ENCODE data around the gene MAGEA9.

Gene MAGEA9

GRCh38 chrX:149818652-149819051 lies 36.9 kb downstream of the MAGEA9 start:
- H3K4me3 ChIP-seq (replicated peaks; ENCODE audit: insufficient read depth, low read length), result no peak overlapping the region
- H3K27me3 ChIP-seq (ENCODE audit: insufficient read depth, poor library complexity, severe bottlenecking), result no peaks in the 10 kb centered on the region
- no peak for DNase-seq (ENCODE audit: low read depth in 1 of 2, low spot score in 1 of 2)
- no peak overlapping the region for H3K27ac ChIP-seq (replicated peaks)
- TF ChIP-seq, protein P1, sequence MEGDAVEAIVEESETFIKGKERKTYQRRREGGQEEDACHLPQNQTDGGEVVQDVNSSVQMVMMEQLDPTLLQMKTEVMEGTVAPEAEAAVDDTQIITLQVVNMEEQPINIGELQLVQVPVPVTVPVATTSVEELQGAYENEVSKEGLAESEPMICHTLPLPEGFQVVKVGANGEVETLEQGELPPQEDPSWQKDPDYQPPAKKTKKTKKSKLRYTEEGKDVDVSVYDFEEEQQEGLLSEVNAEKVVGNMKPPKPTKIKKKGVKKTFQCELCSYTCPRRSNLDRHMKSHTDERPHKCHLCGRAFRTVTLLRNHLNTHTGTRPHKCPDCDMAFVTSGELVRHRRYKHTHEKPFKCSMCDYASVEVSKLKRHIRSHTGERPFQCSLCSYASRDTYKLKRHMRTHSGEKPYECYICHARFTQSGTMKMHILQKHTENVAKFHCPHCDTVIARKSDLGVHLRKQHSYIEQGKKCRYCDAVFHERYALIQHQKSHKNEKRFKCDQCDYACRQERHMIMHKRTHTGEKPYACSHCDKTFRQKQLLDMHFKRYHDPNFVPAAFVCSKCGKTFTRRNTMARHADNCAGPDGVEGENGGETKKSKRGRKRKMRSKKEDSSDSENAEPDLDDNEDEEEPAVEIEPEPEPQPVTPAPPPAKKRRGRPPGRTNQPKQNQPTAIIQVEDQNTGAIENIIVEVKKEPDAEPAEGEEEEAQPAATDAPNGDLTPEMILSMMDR (IDR thresholded peaks at IDR 0.05; ENCODE audit: insufficient read depth, low read length), result no peak
- TF ChIP-seq SPI1 (IDR thresholded peaks at IDR 0.05; ENCODE audit: borderline replicate concordance, low read depth) (no peak), POLR2AphosphoS5 (IDR thresholded peaks at IDR 0.05; ENCODE audit: low read depth) (no peak)

DNA sequence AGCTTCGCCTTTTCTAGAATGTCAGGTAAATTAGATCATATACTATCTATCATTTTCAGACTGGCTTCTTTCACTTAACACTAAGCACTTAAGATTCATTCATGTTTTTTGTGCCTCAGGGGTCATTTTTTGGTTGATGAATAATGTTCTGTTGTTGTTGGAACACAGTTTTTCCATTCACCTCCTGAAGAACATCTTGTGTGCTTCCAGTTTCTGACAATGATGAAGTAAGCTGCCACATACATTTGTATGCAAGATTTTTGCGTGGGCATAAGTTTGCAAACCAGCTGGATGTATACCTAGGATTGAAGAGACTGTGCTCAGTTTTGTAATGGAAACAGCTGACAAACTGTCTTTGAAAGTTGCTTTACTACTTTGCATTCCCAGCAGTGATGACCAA lies 37.6 kb downstream of the MAGEA9 start:
- H3K27me3 ChIP-seq (ENCODE audit: insufficient read depth, poor library complexity, severe bottlenecking), result no peaks in the 10 kb centered on the region
- DNase-seq (ENCODE audit: low read depth in 1 of 2, low spot score in 1 of 2), result no peak
- no peak overlapping the region for H3K4me3 ChIP-seq (replicated peaks; ENCODE audit: insufficient read depth, low read length)
- TF ChIP-seq SPI1 (IDR thresholded peaks at IDR 0.05; ENCODE audit: borderline replicate concordance, low read depth) (no peak), GABPA (IDR thresholded peaks at IDR 0.05; ENCODE audit: low read depth) (no peak), REST (IDR thresholded peaks at IDR 0.05; ENCODE audit: insufficient replicate concordance, low read depth) (no peak), POLR2AphosphoS5 (IDR thresholded peaks at IDR 0.05; ENCODE audit: low read depth) (no peak)
- TF ChIP-seq, protein P1 (IDR thresholded peaks at IDR 0.05; ENCODE audit: insufficient read depth, low read length), result no peak
- H3K27ac ChIP-seq (replicated peaks), result no peak overlapping the region

GRCh38 chrX:149825424-149825823 lies 43.7 kb downstream of the MAGEA9 start:
- no peak overlapping the region for H3K27ac ChIP-seq (replicated peaks)
- peak in 1 of 2 experiments; percentile 5 for DNase-seq (ENCODE audit: low read depth in 1 of 2, low spot score in 1 of 2)
- no peaks in the 10 kb centered on the region for H3K27me3 ChIP-seq (ENCODE audit: insufficient read depth, poor library complexity, severe bottlenecking)
- no peak overlapping the region for H3K4me3 ChIP-seq (replicated peaks; ENCODE audit: insufficient read depth, low read length)
- TF ChIP-seq POLR2AphosphoS5 (IDR thresholded peaks at IDR 0.05; ENCODE audit: low read depth) (no peak), REST (IDR thresholded peaks at IDR 0.05; ENCODE audit: insufficient replicate concordance, low read depth) (no peak), SPI1 (IDR thresholded peaks at IDR 0.05; ENCODE audit: borderline replicate concordance, low read depth) (no peak)
- TF ChIP-seq, protein P1 (IDR thresholded peaks at IDR 0.05; ENCODE audit: insufficient read depth, low read length), result no peak

GRCh38 chrX:149827254-149827653 lies 45.5 kb downstream of the MAGEA9 start:
- DNase-seq (ENCODE audit: low read depth in 1 of 2, low spot score in 1 of 2), result no peak
- peak; percentile 36 for TF ChIP-seq SPI1 (IDR thresholded peaks at IDR 0.05; ENCODE audit: borderline replicate concordance, low read depth)
- no peak for TF ChIP-seq POLR2AphosphoS5 (IDR thresholded peaks at IDR 0.05; ENCODE audit: low read depth)
- Histone ChIP-seq H3K27ac (replicated peaks) (no peak overlapping the region), H3K4me3 (replicated peaks; ENCODE audit: insufficient read depth, low read length) (no peak overlapping the region), H3K27me3 (ENCODE audit: insufficient read depth, poor library complexity, severe bottlenecking) (no peaks in the 10 kb centered on the region)

Measured in HL-60 (cell line).